CD4-positive, CD25-positive, alpha-beta regulatory T cell (primary cell): ENCODE results near the gene HMG20B. TPM values are rescaled to one million over a fixed set of nuclear protein-coding genes. Genes with fewer than 3 reads are reported as not detected.

Experiments
- ATAC-seq, 2 donors: fragments of 150-1000 bp; cut with Tn5 transposase; one replicate each; pipeline ENCODE4 v1.10.0; 2021; ENCODE audit warnings: low read depth in 2 of 2, moderate number of reproducible peaks in 2 of 2, moderate library complexity in 1 of 2
- DNase-seq, 3 donors: peaks; one replicate each; pipeline versions ENCODE4 v3.0.0 to v3.0.0-alpha.2; 2012 to 2022; ENCODE audit warnings: mixed read lengths in 1 of 3
- H3K27ac ChIP-seq: one replicate; pipeline ENCODE4 v1.7.0; 2013; ENCODE audit warnings: mild to moderate bottlenecking, low read length; ENCODE audit not compliant: insufficient read depth, poor library complexity, severe bottlenecking
- H3K27me3 ChIP-seq: one replicate; pipeline ENCODE4 v1.7.0; 2013; ENCODE audit warnings: low read length; ENCODE audit not compliant: control insufficient read depth, insufficient read depth
- H3K36me3 ChIP-seq: one replicate; pipeline ENCODE4 v1.7.0; 2013; ENCODE audit warnings: mild to moderate bottlenecking, low read length, moderate library complexity; ENCODE audit not compliant: control insufficient read depth, insufficient read depth
- H3K4me1 ChIP-seq: 2 replicates; pipeline ENCODE4 v1.7.0; 2013; ENCODE audit warnings: mild to moderate bottlenecking, low read length; ENCODE audit not compliant: insufficient read depth, control insufficient read depth, poor library complexity, severe bottlenecking
- H3K4me3 ChIP-seq: one replicate; pipeline ENCODE4 v1.7.0; 2013; ENCODE audit warnings: low read depth, mild to moderate bottlenecking, low read length, moderate library complexity
- H3K9me3 ChIP-seq, 2 experiments: 1 replicate in 1 of 2; 2 replicates in 1 of 2; pipeline ENCODE4 v1.7.0; 2013; ENCODE audit warnings: low read length in 2 of 2, mild to moderate bottlenecking in 1 of 2, moderate library complexity in 1 of 2; ENCODE audit not compliant: control insufficient read depth in 2 of 2
- H3K27ac Mint-ChIP-seq, 3 donors: one replicate each; pipeline ENCODE4 v1.8.0; 2020 to 2022; ENCODE audit warnings: mild to moderate bottlenecking in 3 of 3, mixed read lengths in 3 of 3, moderate library complexity in 2 of 3
- H3K27me3 Mint-ChIP-seq: one replicate; pipeline ENCODE4 v1.8.0; 2022; ENCODE audit warnings: mild to moderate bottlenecking, mixed read lengths
- H3K36me3 Mint-ChIP-seq: one replicate; pipeline ENCODE4 v1.8.0; 2020; ENCODE audit warnings: mixed read lengths
- H3K4me1 Mint-ChIP-seq, 4 donors: one replicate each; pipeline ENCODE4 v1.8.0; 2020 to 2022; ENCODE audit warnings: mixed read lengths in 4 of 4, mild to moderate bottlenecking in 1 of 4
- H3K4me3 Mint-ChIP-seq, 4 donors: one replicate each; pipeline ENCODE4 v1.8.0; 2020 to 2022; ENCODE audit warnings: mild to moderate bottlenecking in 4 of 4, mixed read lengths in 4 of 4, moderate library complexity in 3 of 4
- H3K9me3 Mint-ChIP-seq, 7 donors: one replicate each; pipeline ENCODE4 v1.8.0; 2020 to 2022; ENCODE audit warnings: mixed read lengths in 7 of 7, mild to moderate bottlenecking in 3 of 7, moderate library complexity in 2 of 7
- polyA plus RNA-seq, 4 donors: library from polyadenylated mRNA; unstranded; fragments of 300-500 nt; fragmentation: Illumina TruSeq; gene quantifications; one replicate each; pipeline ENCODE4 v1.2.3, GENCODE V29; 2021
- total RNA-seq: library from RNA; stranded (reverse); gene quantifications from one replicate; pipeline ENCODE4 v1.2.3, GENCODE V29; 2022

HMG20B gene
- total and polyA plus RNA-seq, 5 donors from 2014 or later: 35.4 to 49.3 (median 42.6) TPM

GRCh38 chr19:3546119-3546518 is 26.6 kb upstream of the HMG20B start:
- no peaks in the 10 kb centered on the region for H3K9me3 ChIP-seq
- ATAC-seq (no peak), DNase-seq (no peak)
- no peaks in the 10 kb centered on the region for H3K27me3 ChIP-seq
- H3K4me3 Mint-ChIP-seq: no peak overlapping the region
- H3K9me3 Mint-ChIP-seq: no peaks in the 10 kb centered on the region
- H3K4me1 Mint-ChIP-seq: peaks cover 0 to 12% (median 2%) of the 10 kb centered on the region in 4 donors
- H3K27ac Mint-ChIP-seq: no peak overlapping the region
- peaks cover 3% of the 10 kb centered on the region for H3K4me1 ChIP-seq
- H3K4me3 ChIP-seq: no peak overlapping the region
- H3K27ac ChIP-seq: no peak overlapping the region
- peaks cover 4% of the 10 kb centered on the region for H3K36me3 Mint-ChIP-seq
- H3K36me3 ChIP-seq: peaks cover 11% of the 10 kb centered on the region
- H3K27me3 Mint-ChIP-seq: no peaks in the 10 kb centered on the region

GRCh38 chr19:3547301-3547731 is 25.4 kb upstream of the HMG20B start:
- H3K4me1 Mint-ChIP-seq: peaks cover 0 to 18% (median 6%) of the 10 kb centered on the region in 4 donors
- Histone ChIP-seq H3K36me3 (peaks cover 11% of the 10 kb centered on the region), H3K27me3 (no peaks in the 10 kb centered on the region), H3K4me1 (peaks cover 4% of the 10 kb centered on the region), H3K27ac (no peak overlapping the region), H3K9me3 (no peaks in the 10 kb centered on the region), H3K4me3 (no peak overlapping the region)
- H3K27ac Mint-ChIP-seq: no peak overlapping the region
- no peaks in the 10 kb centered on the region for H3K27me3 Mint-ChIP-seq
- peak in 1 of 3 donors; percentile 39 for DNase-seq
- ATAC-seq: no peak
- peaks cover 4% of the 10 kb centered on the region for H3K36me3 Mint-ChIP-seq
- no peaks in the 10 kb centered on the region for H3K9me3 Mint-ChIP-seq
- no peak overlapping the region for H3K4me3 Mint-ChIP-seq

GRCh38 chr19:3547767-3548282 is 24.9 kb upstream of the HMG20B start:
- Mint-ChIP-seq H3K36me3 (peaks cover 4% of the 10 kb centered on the region), H3K9me3 (no peaks in the 10 kb centered on the region), H3K4me1 (peaks cover 0 to 23% (median 6%) of the 10 kb centered on the region in 4 donors), H3K4me3 (no peak overlapping the region), H3K27me3 (no peaks in the 10 kb centered on the region), H3K27ac (no peak overlapping the region)
- Histone ChIP-seq H3K4me3 (no peak overlapping the region), H3K27ac (no peak overlapping the region), H3K27me3 (no peaks in the 10 kb centered on the region), H3K36me3 (peaks cover 11% of the 10 kb centered on the region), H3K4me1 (peaks cover 9% of the 10 kb centered on the region), H3K9me3 (no peaks in the 10 kb centered on the region)
- DNase-seq (no peak), ATAC-seq (no peak)

- H3K36me3 ChIP-seq: peaks cover 11% of the 10 kb centered on the region
- H3K27me3 ChIP-seq: no peaks in the 10 kb centered on the region
- no peak for DNase-seq
- H3K4me3 ChIP-seq: no peak overlapping the region
- no peaks in the 10 kb centered on the region for H3K9me3 Mint-ChIP-seq
- H3K27ac ChIP-seq: no peak overlapping the region
- H3K27ac Mint-ChIP-seq: no peak overlapping the region
- no peaks in the 10 kb centered on the region for H3K9me3 ChIP-seq
- ATAC-seq: peak in 1 of 2 donors; percentile 4
- H3K4me1 Mint-ChIP-seq: peaks cover 0 to 26% (median 6%) of the 10 kb centered on the region in 4 donors
- H3K4me3 Mint-ChIP-seq: peak overlapping the region in 1 of 4 donors; percentile 13
- peaks cover 4% of the 10 kb centered on the region for H3K36me3 Mint-ChIP-seq
- peaks cover 16% of the 10 kb centered on the region for H3K4me1 ChIP-seq
- no peaks in the 10 kb centered on the region for H3K27me3 Mint-ChIP-seq
These were observed 24.1 kb upstream of the HMG20B start for GRCh38 chr19:3548606-3549005.

- Mint-ChIP-seq H3K36me3 (peaks cover 4% of the 10 kb centered on the region), H3K27me3 (no peaks in the 10 kb centered on the region), H3K4me3 (no peak overlapping the region), H3K4me1 (peaks cover 0 to 35% (median 11%) of the 10 kb centered on the region in 4 donors), H3K27ac (no peak overlapping the region), H3K9me3 (no peaks in the 10 kb centered on the region)
- peaks cover 27% of the 10 kb centered on the region for H3K4me1 ChIP-seq
- H3K9me3 ChIP-seq: no peaks in the 10 kb centered on the region
- no peak for ATAC-seq
- no peak overlapping the region for H3K27ac ChIP-seq
- no peak for DNase-seq
- H3K4me3 ChIP-seq: no peak overlapping the region
- H3K27me3 ChIP-seq: no peaks in the 10 kb centered on the region
- H3K36me3 ChIP-seq: peaks cover 11% of the 10 kb centered on the region
These were observed 22.9 kb upstream of the HMG20B start for GRCh38 chr19:3549816-3550215.

GRCh38 chr19:3550947-3551791 is 21.6 kb upstream of the HMG20B start:
- Mint-ChIP-seq H3K36me3 (no peaks in the 10 kb centered on the region), H3K4me1 (peaks cover 0 to 39% (median 20%) of the 10 kb centered on the region in 4 donors), H3K4me3 (peak overlapping the region; percentile 5 to 76 (median 16)), H3K9me3 (no peaks in the 10 kb centered on the region), H3K27me3 (no peaks in the 10 kb centered on the region), H3K27ac (peak overlapping the region; percentile 44 to 80 (median 55))
- Histone ChIP-seq H3K4me1 (peaks cover 40% of the 10 kb centered on the region), H3K4me3 (no peak overlapping the region), H3K9me3 (no peaks in the 10 kb centered on the region), H3K27me3 (no peaks in the 10 kb centered on the region), H3K27ac (no peak overlapping the region), H3K36me3 (peaks cover 8% of the 10 kb centered on the region)
- ATAC-seq (no peak), DNase-seq (no peak)

- Histone ChIP-seq H3K27ac (no peak overlapping the region), H3K4me1 (peaks cover 46% of the 10 kb centered on the region), H3K4me3 (no peak overlapping the region), H3K9me3 (no peaks in the 10 kb centered on the region), H3K27me3 (no peaks in the 10 kb centered on the region), H3K36me3 (peaks cover 8% of the 10 kb centered on the region)
- ATAC-seq (no peak), DNase-seq (no peak)
- Mint-ChIP-seq H3K36me3 (no peaks in the 10 kb centered on the region), H3K4me1 (peaks cover 0 to 45% (median 25%) of the 10 kb centered on the region in 4 donors), H3K27ac (peak overlapping the region; percentile 9 to 55 (median 44)), H3K9me3 (no peaks in the 10 kb centered on the region), H3K27me3 (no peaks in the 10 kb centered on the region), H3K4me3 (peak overlapping the region in 3 of 4 donors; percentile 5 to 80 (median 76))
These were observed 21.0 kb upstream of the HMG20B start for GRCh38 chr19:3551792-3552095.
